IPS DF 19.7 (cell line): ENCODE results near the gene CD52.
A peak's percentile ranks its signal among the peaks of the same experiment; 100 is the strongest.
"Not testable (repeated sequence)": the region's sequence is repeated elsewhere in the genome, so short reads cannot be mapped to it uniquely, and the experiment has no call there.

Experiments used
- DNase-seq: peaks from one replicate; pipeline ENCODE4 v3.0.0-alpha.2; 2013; ENCODE audit warnings: low read depth, low spot score

Gene CD52

DNA sequence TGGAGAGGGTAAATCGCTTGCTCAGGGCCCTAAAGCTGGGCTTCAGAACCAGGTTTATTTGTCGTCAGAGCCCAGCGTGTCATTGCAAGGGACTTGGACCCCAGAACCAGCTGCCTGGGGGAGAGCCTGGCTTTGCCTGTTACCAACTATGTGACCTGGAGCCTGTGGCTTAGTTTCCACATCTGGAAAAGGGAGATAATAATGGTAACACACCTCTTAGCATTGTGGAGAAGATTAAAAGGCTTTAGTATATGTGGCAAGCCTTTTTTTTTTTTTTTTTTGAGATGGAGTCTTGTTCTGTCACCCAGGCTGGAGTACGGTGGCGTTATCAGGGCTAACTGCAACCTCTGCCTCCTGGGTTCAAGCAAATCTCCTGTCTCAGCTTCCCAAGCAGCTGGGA is 12.5 kb downstream of the CD52 start:
- no peak for DNase-seq

DNA sequence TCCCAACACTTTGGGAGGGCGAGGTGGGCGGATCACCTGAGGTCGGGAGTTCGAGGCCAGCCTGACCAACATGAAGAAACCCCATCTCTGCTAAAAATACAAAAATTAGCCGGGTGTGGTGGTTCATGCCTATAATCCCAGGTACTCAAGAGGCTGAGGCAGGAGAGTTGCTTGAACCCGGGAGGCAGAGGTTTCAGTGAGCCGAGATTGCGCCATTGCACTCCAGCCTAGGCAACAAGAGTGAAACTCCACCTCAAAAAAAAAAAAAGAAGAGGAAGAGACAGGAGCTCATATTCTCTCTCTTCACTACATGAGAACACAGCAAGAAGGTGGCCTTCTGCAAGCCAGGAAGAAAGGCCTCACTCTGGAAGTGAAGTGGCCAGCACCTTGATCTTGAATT is 15.6 kb downstream of the CD52 start:
- DNase-seq: not testable (repeated sequence)

DNA sequence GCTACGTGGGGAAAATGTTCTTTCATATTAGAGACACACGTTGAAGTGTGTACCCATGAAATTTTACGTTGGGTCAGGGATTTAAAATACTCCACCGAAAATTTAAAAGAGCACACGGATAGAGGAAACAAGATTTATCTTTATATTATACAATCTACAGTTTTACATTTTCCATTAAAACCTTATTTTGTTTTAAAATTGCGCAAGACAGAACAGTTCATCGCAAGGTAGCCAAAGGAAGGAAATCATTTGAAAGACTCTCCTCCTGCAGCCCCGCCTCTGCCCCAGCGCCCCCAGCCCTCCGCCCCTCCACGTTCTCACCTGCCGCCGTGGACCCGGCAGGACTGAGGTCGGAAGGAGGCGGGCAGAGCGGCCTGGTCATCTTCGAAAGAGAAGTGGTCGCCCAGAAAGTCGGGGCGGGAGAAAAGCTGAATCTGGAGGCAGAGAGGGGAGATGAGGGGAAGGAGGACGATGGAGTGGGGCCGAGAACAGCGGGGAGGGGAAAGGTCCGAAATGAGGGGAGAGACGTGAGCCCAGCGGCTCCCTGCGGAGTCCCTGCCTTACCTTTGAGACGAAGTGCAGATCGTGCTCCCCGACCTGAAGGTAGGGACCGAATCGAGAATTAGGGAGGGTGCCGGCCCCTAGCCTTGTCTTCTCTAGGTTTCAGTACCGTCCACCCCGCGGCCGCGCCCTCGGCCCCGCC is 18.2 kb downstream of the CD52 start:
- no peak for DNase-seq

DNA sequence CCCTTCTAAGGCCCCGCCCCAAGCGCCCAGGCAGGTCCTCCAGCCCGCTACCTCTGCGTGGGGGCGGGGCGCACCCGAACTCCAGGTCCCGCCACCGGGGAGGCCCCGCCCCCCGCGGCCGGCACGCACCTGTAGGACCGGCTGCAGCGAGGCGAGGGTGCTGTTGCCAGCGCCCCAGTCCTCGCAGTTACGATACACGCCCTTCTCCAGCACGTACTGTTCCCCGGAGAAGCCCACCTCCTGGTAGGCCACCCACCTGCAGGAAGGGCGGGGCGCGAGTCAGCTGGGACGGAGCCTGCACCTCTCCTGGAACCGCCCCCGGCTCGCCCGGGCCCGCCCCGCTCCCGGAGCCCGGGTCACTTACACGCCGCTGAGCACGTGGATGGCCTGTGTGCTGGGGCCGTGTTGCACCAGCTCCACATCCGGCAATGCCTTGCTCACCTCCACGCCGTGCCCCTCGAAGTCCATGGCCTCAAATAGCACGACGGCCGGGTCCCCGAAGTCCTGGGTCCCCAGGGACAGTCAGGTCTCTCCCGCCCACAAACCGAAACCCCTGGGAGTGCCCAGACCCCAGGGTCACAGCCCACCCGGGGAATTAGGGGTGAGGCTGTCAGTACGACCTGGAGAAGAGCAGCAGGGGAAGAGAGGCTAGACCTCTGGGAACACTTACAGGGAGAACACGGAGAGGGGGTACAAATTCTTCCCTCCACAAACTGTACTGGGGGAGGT is 18.9 kb downstream of the CD52 start:
- no peak for DNase-seq

DNA sequence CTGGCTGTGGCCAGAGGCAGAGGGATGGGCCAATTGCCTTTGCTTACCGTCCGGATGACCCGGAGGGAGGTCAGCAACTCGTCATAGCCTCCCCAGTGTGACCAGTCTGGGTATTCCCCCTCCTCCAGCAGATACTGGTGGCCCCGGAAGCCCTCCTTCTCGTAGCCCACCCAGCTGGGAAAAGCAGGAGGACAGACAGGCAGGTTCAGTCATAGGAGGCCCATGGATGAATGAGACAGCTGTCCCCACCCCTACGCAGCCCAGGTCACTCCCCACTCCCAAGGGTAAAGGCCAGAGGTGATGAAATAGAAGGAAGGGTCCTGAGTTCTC is 19.4 kb downstream of the CD52 start:
- no peak for DNase-seq

DNA sequence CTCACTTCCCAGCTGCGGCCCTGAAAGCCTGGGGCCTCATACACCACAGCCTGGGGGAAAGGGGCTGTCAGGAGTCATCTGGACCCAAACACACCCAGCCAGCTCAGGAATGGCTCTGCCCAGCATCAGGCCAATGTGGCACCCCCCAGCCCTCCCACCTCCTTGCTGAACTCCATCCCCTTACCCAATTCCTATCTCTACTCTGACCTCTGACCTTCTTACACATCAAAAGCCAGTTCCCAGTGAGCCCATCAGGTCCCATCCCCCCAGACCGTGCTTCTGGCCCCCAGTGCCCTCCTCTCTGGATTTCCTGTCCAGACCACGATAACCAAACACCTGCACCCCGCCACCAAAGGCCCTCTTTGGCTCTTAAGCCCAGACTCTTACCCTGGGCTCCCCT is 19.9 kb downstream of the CD52 start:
- DNase-seq: no peak

DNA sequence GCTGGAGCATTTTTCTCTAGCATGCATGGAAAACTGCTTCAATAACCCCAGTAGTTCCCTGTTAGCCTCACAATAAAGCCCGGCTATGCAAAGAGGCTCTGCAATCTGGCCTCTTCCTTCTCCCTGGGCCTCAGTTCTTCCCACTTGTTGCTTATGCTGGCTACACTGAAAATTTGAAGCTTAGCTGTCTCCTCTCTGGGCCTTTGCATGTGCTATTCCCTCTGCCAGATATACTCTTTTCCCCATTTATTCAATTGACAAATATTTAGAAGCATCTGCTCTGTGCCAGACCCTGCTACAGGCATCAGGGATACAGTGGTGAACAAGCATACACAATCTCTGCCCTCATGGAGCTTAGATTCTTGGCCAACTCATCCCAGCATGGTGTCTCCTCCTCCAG is 20.9 kb downstream of the CD52 start:
- DNase-seq: no peak

DNA sequence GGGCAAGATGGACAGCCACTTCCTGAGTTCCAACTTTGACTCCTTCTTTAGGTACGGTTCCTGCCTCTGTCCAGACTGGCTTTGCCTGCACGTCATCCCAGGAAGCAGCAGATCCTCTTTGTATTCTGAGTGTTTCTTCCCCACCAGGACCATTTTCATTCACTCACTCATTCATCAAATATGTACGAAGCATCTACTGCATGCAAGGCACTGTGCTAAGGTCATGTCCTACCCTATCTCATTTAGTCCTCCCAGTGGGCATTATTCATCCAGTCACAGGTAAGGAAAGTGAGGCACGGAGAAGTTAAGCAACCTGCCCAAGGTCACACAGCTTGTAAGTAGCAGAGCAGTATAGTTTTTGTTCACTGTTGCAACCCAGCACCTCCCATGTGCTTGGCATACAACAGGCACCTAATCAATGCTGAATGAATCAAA is 22.3 kb downstream of the CD52 start:
- no peak for DNase-seq

DNA sequence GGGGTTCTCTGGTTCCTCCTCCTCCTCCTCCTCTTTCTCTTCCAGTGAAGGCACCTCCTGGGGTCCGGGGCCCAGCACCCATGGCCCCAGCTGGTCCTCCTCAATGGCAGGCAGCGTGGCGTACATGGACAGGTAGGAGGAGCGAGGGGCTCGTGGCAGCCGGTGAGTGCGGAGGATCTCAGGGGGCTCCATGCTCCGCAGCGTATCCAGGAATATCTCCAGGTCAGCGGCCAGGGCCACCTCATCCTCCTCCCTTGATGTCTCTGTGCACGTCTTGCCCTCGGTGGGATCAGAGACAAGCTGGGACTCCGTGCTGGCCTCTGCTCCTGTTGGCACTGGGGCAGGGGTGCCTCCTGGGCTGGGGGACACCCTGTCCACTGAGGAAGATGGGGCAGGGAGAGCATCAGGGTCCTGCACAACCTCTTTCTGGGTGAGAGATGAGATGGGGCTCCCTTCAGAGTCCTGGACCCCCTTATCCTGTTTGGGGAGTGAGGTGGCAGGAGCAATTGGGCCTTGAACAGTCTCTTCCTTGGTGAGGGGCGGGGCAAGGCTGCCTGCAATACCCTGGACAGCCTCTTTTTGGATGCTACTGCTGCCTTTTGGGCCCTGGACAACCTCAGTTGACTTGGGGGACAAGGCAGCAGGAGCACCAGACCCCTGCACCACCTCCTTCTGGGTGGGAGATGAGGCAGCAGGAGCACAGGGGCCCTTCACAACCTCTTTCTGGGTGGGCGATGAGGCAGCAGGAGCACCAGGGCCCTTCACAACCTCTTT is 26.6 kb downstream of the CD52 start:
- DNase-seq: no peak

DNA sequence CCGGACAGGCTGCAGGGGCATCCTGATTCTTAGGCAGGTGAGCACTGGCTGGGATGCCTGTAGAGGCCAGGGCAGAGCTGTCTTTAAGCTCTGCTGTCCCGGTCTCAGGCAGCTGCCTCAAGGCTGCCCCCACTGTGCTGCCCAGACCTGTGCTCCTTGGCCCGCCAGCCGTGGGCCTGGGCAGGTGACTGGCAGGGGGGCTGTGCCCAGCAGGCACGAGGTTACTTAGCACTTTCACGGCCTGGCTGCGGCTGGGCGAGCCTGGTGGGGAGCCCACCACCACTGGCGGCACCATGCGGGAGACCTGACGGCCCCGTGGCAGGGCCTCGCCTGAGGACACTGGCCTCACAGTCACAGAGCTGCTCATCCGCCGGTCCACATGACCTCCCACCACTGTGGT is 28.0 kb downstream of the CD52 start:
- no peak for DNase-seq

DNA sequence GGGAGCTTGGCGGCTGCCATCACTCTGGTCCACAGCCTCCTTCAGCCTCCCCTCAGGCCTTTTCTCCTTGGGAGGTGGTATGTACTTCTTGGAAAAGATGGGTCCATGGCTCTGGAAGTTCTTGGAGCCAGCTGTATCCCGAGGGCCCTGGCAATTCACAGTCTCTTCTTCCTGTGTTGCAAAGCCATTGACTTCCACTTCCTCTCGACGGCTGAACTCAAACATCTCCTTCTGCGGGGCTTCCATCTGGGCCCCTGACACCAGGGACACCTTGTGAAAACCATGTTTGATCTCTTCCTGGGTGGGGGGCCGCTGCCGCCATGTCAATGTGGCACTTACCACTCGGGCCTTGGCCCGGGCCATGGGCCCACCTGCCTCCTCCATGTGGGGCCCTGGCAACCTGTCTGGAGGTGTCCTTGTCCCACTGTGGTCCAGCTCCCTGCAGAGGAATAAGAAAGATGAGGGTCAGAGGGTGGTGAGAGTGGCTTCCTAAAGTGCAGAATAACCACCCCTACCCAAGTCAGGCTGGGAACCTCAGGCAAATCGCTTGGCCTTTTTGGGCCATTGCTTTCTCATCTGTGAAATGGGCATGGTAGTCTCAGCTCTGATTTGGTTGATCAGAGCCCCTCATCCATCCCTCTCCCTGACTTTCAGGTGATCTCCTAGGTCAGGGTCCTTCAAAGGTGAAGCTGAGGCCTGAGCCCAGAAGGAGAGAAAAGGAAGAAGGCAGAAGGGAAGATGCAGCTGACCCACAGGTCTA is 28.7 kb downstream of the CD52 start:
- DNase-seq: no peak

DNA sequence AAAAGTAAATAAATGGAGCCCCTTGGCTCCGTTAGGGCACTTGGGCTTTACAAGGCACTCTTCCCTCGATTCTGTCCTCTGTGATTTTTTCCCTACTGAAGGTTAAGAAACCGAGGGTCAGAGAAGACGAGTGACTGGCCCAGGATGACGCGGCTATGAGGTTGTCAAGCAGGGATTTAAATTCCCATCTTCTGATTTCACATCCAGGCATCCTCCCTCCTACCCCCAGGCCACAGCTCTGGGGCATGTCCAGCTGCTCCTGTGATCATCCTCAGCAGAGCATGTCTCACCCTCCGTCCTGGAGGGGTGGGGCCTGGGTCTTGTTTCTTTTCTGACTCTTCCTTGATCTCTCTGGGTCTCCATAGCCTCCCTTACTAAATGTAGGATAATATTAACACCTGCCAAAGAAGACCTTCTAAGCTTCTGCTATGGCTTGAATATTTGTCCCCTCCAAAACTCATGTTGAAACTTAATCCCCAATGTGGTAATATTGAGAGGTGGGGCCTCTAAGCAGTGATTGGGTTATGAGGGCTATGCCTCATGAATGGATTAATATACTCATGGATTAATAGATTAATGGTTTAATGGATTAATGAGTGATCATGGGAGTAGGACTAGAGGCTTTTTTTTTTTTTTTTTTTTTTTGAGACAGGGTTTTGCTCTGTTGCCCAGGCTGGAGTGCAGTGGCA is 31.6 kb downstream of the CD52 start:
- no peak for DNase-seq

DNA sequence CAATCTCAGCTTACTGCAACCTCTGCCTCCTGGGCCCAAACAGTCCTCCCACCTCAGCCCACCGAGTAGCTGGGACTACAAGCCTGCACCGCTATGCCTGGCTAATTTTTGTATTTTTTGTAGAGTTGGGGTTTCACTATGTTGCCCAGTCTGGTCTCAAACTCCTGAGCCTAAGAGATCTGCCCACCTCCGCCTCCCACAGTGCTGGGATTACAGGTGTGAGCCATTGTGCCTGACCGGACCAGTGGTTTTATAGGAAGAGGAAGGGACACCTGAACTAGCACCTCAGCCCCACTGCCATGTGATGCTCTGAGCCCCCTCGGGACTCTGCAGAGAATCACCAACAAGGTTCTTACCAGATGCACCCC is 32.1 kb downstream of the CD52 start:
- no peak for DNase-seq

DNA sequence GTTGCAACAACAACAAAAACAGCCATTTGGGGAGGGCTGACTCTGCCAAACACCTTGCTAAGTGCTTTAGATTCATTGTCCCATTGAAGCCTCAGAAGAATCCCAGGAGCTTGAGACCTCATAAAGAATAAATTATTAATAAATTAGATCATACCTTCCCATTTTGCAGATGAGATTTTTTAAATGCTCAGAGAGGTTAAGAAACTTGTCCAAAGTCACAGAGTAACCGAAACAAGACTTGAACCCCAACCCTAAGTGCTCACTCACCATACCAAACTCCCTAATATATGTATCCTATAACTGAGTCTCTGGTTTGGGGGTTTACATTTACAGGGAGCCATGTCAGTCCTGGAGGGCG is 32.6 kb downstream of the CD52 start:
- no peak for DNase-seq

DNA sequence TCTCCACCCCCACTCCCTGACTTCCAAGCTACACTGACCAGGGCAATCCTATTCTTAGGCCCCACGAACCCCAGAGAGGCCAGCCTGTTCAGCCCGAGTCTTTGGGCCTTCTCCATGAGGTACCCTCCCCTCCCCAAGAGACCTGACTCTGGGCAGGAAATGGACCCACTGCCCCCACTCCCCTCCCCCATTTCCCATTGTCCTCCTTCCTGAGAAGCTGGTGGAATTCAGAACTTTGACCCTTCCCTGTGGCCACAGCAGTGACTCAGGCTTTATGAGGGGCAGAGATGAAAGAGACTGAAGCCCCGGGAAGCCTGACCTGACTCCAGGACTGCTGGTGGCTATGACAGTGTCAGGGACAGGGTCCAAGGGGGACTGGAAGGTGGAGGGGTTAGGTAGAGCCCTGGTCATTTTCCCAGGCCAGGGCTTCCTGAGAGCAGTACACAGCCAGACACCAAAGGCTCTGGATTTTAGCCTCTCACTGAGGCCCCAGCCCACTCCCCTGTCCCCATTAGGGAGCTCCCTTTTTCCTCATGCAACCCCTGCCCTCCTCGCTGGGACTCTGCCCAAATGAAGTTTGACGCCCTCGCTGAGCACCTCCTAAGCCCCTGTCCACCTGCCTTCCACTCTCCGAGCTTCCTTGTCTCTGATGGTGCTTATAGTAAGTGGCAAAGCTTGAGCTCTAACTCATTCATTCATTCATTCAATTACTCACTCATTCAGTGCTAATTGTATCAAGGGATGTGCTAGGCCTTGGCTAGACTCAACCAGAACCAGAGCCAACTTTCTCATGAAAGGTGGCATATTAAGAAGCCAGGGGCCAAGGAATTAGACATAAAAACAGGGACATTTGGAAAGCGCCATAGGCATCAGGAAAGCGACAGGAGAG is 33.2 kb downstream of the CD52 start:
- DNase-seq: peak; percentile 56

DNA sequence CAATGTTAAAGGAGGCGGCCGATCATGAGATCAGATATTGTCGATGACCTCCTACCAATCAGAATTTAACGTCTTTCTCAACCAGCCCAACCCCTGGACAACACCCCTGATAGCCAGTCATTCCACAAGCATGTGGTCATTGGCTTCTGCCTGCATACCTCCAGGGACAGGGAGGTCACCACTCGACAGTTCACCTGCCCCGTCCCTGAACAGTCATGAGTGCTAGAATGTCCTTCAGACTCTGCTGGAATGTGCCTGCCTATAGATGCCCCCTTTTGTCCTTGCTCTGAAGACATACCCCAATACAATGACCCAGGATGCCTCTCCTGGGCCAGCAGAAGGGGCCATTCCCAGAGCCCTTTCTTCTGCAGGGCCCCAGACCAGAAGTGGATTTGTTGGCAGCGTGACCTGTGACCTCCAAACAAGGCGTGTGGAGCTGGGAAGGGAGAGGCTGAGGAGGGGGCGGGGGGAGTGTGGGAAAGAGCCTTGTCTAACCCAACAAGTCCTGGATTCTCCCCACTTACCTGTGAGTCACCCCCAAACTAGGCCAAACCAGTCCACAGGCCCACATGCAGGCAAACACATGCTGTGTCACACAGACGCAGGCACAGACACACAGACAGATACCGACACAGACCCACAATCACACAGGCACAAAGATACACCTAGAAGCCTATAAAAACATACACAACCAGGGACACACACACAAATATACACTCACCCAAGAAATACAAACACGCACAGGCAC is 34.0 kb downstream of the CD52 start:
- DNase-seq: no peak

DNA sequence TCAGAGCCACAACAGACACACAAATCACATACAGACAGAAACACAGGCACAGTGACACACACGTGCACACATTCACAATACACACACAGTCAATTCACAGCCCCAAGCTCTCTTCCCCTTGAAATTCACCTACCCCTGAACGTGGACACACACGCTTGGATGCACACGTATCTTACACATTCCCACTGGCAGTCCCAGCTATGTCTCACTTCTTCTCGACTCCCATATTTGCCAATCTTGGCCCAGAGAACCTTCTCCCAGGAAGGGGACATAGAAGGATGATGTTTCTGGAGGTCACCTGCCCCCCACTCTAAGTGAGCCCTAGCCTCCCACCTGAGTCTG is 34.6 kb downstream of the CD52 start:
- DNase-seq: no peak

DNA sequence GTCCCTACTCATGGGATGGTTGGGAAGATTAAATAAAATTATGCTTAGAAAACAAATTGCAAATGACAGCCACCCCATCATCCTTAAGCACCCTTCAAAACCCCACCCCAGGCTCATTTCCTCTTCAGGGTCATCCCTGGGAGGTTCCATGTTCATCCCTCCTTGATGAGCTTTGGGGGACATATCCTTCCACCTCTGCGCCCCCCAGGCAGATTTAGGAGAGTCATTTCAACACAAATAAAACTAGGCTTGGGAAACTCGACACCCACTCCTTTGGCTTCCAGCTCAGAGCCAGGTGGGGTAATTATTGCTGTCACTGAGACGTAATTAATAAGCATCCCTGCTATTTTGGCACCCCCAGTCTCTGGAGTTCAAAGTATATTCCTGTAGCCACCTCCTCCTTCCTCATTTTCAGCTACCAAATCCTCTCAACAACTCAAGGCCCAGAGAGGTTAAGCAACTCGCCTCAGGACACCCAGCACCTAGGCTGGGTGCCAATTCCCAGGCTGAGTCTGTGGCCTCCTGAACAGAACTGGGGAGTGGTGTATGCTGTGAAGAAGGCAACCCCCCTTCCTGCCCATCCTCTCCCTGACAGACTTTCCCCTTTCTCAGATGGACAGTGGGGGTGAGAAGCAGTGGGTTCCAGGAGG is 35.6 kb downstream of the CD52 start:
- DNase-seq: no peak

DNA sequence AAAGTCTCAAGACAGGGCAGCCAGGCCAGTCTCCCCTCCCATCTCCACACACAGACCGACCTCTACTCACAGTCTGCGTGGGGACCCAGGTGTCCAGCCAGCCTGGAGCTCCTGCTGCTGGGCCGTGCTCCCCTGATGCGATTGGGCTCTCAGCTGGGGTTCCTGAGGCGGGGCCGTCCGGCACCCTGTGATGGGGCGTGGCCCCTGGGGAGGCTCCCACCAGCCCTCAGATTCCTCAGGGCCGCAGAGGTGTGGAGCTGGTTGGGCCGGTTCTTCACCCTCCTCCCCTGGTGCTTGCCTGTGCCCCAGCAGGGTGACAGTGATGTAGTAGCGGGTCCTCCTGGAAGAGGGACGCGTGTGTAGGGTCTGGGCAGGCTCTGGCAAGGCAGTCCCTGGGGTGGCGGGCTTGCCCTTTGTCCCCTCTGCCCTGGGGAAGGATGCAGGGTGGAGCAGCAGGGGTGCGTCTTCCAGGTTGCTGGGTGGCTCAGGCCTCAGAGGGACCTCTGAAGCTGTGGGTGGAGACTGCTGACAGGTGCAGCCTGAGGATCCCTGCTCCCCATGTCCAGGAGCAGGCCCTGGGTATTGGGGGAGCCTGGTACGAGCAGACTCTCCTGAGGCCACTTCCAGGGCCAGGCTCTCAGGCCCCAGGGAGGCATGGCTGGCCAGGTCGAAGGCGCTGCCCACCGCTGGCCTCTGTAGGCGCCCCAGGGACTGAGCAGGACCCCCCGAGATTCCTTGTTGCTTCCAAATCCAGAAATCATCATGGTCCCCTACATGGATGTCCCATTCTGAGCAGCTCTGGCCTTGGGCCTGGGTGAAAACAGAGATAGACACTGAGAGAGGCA is 36.4 kb downstream of the CD52 start, which contains the start of gene CRYBG2:
Gene CRYBG2, minus strand, starts transcription at position 155 of the 845 bp plus-strand sequence. CDS start 7,473 bp downstream, outside the sequence.
- no peak for DNase-seq
